ENCODE data around the gene MSANTD2. TPM values are rescaled to one million over a fixed set of nuclear protein-coding genes. Genes with fewer than 3 reads are reported as not detected.
A peak's percentile ranks its signal among the peaks of the same experiment; 100 is the strongest.

Gene MSANTD2
- total RNA-seq, 1 donor from 2014 or later = 9.8 TPM

- Histone ChIP-seq H3K4me3 (no peak overlapping the region), H3K27ac (no peak overlapping the region), H3K27me3 (no peaks in the 10 kb centered on the region), H3K36me3 (no peaks in the 10 kb centered on the region), H3K9me3 (no peaks in the 10 kb centered on the region), H3K4me1 (peaks cover 25% of the 10 kb centered on the region)
- TF ChIP-seq POLR2AphosphoS5 (IDR thresholded peaks at IDR 0.05; ENCODE audit: insufficient read depth in 1 of 2, low read depth in 1 of 2) (no peak), CTCF (IDR thresholded peaks at IDR 0.05) (no peak), POLR2A (IDR thresholded peaks at IDR 0.05) (no peak)
- no peak for DNase-seq (ENCODE audit: extremely low spot score in 2 of 2)
- intact Hi-C loops (cut with DNase I) = no loop called here
These were observed 78.0 kb downstream of the MSANTD2 start for GRCh38 chr11:124722176-124722575.

GRCh38 chr11:124719534-124719933 is 80.7 kb downstream of the MSANTD2 start:
- TF ChIP-seq POLR2AphosphoS5 (IDR thresholded peaks at IDR 0.05; ENCODE audit: insufficient read depth in 1 of 2, low read depth in 1 of 2) = no peak
- no peak for TF ChIP-seq CTCF (IDR thresholded peaks at IDR 0.05)
- no peak for TF ChIP-seq POLR2A (IDR thresholded peaks at IDR 0.05)

GRCh38 chr11:124718801-124719200 is 81.4 kb downstream of the MSANTD2 start:
- intact Hi-C loops (cut with DNase I) = no loop called here
- no peak overlapping the region for H3K27ac ChIP-seq
- peaks cover 19% of the 10 kb centered on the region for H3K4me1 ChIP-seq
- H3K27me3 ChIP-seq = no peaks in the 10 kb centered on the region
- DNase-seq (ENCODE audit: extremely low spot score in 2 of 2) = no peak
- no peaks in the 10 kb centered on the region for H3K36me3 ChIP-seq
- TF ChIP-seq POLR2A (IDR thresholded peaks at IDR 0.05) (no peak), CTCF (IDR thresholded peaks at IDR 0.05) (no peak), POLR2AphosphoS5 (IDR thresholded peaks at IDR 0.05; ENCODE audit: insufficient read depth in 1 of 2, low read depth in 1 of 2) (no peak)
- no peak overlapping the region for H3K4me3 ChIP-seq
- H3K9me3 ChIP-seq = no peaks in the 10 kb centered on the region

More at GRCh38 chr11:124719534-124719933, 80.7 kb downstream of the MSANTD2 start:
- H3K36me3 ChIP-seq = no peaks in the 10 kb centered on the region
- H3K4me3 ChIP-seq = no peak overlapping the region
- H3K4me1 ChIP-seq = peaks cover 19% of the 10 kb centered on the region
- no peaks in the 10 kb centered on the region for H3K9me3 ChIP-seq
- intact Hi-C loops (cut with DNase I) = no loop called here
- no peak overlapping the region for H3K27ac ChIP-seq
- H3K27me3 ChIP-seq = no peaks in the 10 kb centered on the region
- no peak for DNase-seq (ENCODE audit: extremely low spot score in 2 of 2)

- Histone ChIP-seq H3K27me3 (no peaks in the 10 kb centered on the region), H3K4me3 (peak overlapping the region; percentile 40 to 41), H3K36me3 (no peaks in the 10 kb centered on the region), H3K27ac (peak overlapping the region; percentile 27), H3K9me3 (no peaks in the 10 kb centered on the region), H3K4me1 (peaks cover 19% of the 10 kb centered on the region)
- intact Hi-C loops (cut with DNase I) = no loop called here
- TF ChIP-seq POLR2A (IDR thresholded peaks at IDR 0.05) (no peak), POLR2AphosphoS5 (IDR thresholded peaks at IDR 0.05; ENCODE audit: insufficient read depth in 1 of 2, low read depth in 1 of 2) (no peak), CTCF (IDR thresholded peaks at IDR 0.05) (no peak)
- DNase-seq (ENCODE audit: extremely low spot score in 2 of 2) = no peak
These were observed 82.2 kb downstream of the MSANTD2 start for GRCh38 chr11:124717786-124718651.

- no peak for DNase-seq (ENCODE audit: extremely low spot score in 2 of 2)
- intact Hi-C loops (cut with DNase I) = no loop called here
- Histone ChIP-seq H3K4me3 (peak overlapping the region; percentile 40 to 41), H3K9me3 (no peaks in the 10 kb centered on the region), H3K27me3 (no peaks in the 10 kb centered on the region), H3K4me1 (peaks cover 19% of the 10 kb centered on the region), H3K27ac (peak overlapping the region; percentile 27), H3K36me3 (no peaks in the 10 kb centered on the region)
- TF ChIP-seq CTCF (IDR thresholded peaks at IDR 0.05) (no peak), POLR2A (IDR thresholded peaks at IDR 0.05) (no peak), POLR2AphosphoS5 (IDR thresholded peaks at IDR 0.05; ENCODE audit: insufficient read depth in 1 of 2, low read depth in 1 of 2) (no peak)
These were observed 82.8 kb downstream of the MSANTD2 start for GRCh38 chr11:124717421-124717785.
